GM08714 (cell line): ENCODE data around the gene TMEM208.
A peak's percentile ranks its signal among the peaks of the same experiment; 100 is the strongest.

Source experiments
- H3K4me3 ChIP-seq: fragments of 200-500 bp; sonication (Bioruptor generic); 2 replicates; pipeline ENCODE4 v1.5.1; 2014; ENCODE audit warnings: mild to moderate bottlenecking, low read length, inconsistent platforms
- ZNF274 ChIP-seq: IDR thresholded peaks from 2 replicates; pipeline ENCODE4 v1.6.1; 2012; ENCODE audit warnings: mild to moderate bottlenecking, low read depth, low read length

TMEM208 gene

GRCh38 chr16:67187175-67187890, 39.6 kb upstream of the TMEM208 start:
- no peak overlapping the region for H3K4me3 ChIP-seq
- no peak for TF ChIP-seq ZNF274

GRCh38 chr16:67188323-67188722, 38.6 kb upstream of the TMEM208 start:
- TF ChIP-seq ZNF274, result no peak
- H3K4me3 ChIP-seq, result no peak overlapping the region

GRCh38 chr16:67188798-67189197, 38.1 kb upstream of the TMEM208 start:
- no peak for TF ChIP-seq ZNF274
- no peak overlapping the region for H3K4me3 ChIP-seq

- TF ChIP-seq ZNF274, result no peak
- H3K4me3 ChIP-seq, result no peak within 1 kb of the TSS
Observed at GRCh38 chr16:67190041-67190440, 36.9 kb upstream of the TMEM208 start, which contains the start of gene EXOC3L1. TSS of gene EXOC3L1 (minus strand) at chr16:67190136. CDS start at chr16:67189676, 460 bp downstream.

GRCh38 chr16:67190448-67191399, 36.2 kb upstream of the TMEM208 start:
- no peak for TF ChIP-seq ZNF274
- no peak overlapping the region for H3K4me3 ChIP-seq

GRCh38 chr16:67191411-67191994, 35.4 kb upstream of the TMEM208 start:
- peak overlapping the region; percentile 93; the same call in 1 of the 2 replicates for H3K4me3 ChIP-seq
- TF ChIP-seq ZNF274, result no peak

- H3K4me3 ChIP-seq, result peak within 1 kb of the TSS; percentile 93
- no peak for TF ChIP-seq ZNF274
Observed at GRCh38 chr16:67191995-67192681, 34.8 kb upstream of the TMEM208 start, which contains the start of gene E2F4. TSS of gene E2F4 (plus strand) at chr16:67192155. CDS start at chr16:67192228, 73 bp downstream.

GRCh38 chr16:67192781-67193361, 34.1 kb upstream of the TMEM208 start:
- TF ChIP-seq ZNF274, result no peak

GRCh38 chr16:67193536-67193935, 33.4 kb upstream of the TMEM208 start:
- no peak for TF ChIP-seq ZNF274
- peak overlapping the region; percentile 93; the same call in 1 of the 2 replicates for H3K4me3 ChIP-seq

More at GRCh38 chr16:67192781-67193361, 34.1 kb upstream of the TMEM208 start:
- peak overlapping the region; percentile 93 for H3K4me3 ChIP-seq

GRCh38 chr16:67194260-67194659, 32.7 kb upstream of the TMEM208 start:
- TF ChIP-seq ZNF274, result no peak
- no peak overlapping the region for H3K4me3 ChIP-seq

- no peak overlapping the region for H3K4me3 ChIP-seq
- no peak for TF ChIP-seq ZNF274
Observed at GRCh38 chr16:67195676-67196075, 31.3 kb upstream of the TMEM208 start.

GRCh38 chr16:67196881-67197280, 30.0 kb upstream of the TMEM208 start:
- no peak overlapping the region for H3K4me3 ChIP-seq
- TF ChIP-seq ZNF274, result no peak

GRCh38 chr16:67197704-67198103, 29.2 kb upstream of the TMEM208 start:
- no peak overlapping the region for H3K4me3 ChIP-seq
- TF ChIP-seq ZNF274, result no peak
